DMS153 (cell line): Measurements from ENCODE around the gene TSPAN2.

Experiments used
- DNase-seq: peaks from one replicate; lab custom pipeline; 2025; lab: John Stamatoyannopoulos, UW

The TSPAN2 gene

DNA sequence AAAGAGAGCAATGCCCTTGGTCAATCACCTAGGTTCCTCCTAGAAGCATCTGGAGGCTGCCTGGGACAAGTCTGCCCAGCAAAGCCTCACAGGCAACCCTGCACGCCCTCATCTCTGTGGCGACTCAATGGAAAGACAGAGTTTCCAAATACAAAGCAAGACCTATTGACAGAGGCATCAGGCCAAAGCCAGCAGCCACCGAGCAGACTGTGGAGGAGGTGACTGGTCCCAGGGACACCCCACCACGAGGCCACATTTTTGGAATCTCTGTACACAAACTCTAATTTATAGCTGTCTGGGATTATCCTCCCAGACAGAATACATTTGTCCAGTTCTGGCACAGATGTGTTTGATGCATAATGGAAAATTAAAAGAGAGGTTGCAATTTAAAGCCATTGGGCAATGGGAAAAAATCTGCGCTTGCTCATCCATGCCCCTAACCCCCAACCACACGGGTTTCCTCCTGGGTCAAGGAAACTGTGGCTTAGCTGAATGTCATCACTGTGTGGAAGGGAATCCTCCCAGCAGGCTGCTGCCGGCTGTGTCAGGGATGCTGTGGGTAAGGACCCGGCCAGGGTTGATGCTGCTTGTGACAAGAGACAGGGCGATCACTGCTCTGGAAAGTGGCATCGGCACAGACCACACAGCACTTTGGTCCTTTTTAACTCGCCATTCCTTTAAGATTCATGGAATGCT is 14.3 kb downstream of the TSPAN2 start:
- no peak for DNase-seq

- DNase-seq, result no peak
Observed at GRCh38 chr1:115073298-115074087, 15.8 kb downstream of the TSPAN2 start.

DNA sequence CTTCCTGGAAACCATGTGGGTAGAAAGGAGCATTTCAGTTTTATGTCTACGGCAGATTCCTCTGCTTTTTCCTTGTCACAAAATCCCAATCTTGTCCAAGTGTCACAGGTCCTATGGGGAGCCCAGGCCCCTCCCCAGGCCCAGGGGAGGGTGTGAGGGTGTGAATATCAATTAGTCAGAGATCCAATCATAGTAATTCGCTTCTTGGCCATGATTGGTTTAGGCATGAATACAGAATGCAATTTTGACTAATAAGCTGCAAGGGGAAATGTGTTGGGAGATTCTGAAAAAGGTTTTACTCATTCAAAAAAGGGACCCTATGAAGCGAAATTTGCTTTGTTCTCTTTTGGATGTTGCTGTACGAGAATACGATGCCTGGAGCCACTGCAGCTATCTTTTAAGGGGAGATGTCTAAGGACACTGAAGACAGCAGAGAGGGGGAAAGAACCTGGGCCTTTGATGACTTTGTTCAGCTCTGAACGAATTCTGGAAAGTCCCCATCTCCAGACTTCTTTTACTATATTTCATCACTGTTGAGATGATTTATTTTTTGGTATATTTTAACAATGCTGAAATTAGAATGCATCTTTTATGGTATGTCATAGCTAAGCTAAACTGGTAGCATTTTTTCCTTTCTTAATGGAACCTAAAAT is 18.2 kb downstream of the TSPAN2 start:
- DNase-seq, result no peak

- DNase-seq, result no peak
Observed at GRCh38 chr1:115069659-115070308, 19.5 kb downstream of the TSPAN2 start.

DNA sequence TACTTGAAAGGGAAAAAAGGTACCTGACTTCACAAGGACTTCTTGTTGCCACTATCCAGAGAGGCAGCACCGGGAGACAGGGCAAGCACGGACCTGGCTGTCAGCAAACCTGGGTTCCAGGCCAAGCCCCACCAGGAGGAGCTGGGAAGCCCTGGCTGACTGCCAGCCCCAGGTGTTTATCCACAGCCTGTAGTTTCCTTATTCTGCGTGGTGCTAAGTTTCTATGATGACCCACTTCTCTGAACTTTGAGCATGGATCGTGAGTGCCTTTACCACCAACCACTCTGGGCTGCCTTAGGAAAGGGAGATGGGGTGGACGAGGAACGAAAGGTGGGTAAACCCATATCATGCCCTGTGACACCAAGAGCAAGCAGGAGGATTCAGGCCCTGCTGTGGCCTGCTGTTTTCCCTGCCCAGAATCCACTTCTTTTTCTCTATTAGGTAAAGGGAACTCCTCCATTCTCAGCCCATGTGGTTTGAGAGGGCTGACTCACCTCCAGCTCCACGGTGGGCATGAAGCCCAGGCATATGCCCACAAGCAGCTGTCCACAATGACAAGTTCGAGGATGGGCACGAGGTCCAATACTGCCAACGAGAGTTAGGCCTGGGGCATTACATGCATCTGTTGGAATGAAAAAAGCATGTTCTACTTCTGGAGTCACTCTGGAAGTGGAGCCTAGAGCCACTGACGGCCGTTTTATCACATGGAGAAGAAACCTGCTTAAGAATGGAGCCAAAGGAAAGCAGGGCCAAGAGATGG is 20.3 kb downstream of the TSPAN2 start:
- no peak for DNase-seq

DNA sequence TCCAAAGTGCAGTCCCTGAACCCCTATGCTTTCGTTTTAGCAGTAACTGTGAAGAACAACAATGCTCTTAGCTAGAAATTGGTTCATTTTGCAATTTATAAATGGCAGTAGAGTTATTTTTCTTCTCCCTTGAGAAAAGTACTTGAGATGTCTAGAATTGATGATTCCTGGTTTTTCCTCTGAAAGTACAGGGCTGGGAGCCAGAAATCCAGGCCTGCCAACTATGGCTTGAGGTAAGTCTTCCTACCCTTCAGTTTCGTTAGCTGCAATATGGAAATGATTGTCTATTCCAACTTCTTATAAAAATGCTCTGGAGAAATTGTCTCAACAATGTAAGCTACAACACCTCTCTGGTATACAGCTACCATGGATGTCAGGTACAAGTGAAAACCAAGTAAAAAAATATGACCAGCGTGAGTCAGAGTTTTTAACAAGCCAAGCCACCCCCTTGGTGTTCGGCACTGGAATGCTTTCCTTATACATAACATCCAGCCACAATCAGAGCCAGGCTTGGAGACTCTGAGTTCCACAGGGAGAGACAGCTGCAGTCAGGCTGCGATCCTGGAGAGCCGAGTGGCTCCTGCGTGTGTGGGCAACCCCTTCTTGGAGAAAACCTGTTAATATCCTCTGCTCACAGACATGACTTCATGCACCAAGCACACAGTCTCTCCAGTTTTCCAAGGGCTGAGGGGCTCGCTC is 22.0 kb downstream of the TSPAN2 start:
- DNase-seq, result no peak

DNA sequence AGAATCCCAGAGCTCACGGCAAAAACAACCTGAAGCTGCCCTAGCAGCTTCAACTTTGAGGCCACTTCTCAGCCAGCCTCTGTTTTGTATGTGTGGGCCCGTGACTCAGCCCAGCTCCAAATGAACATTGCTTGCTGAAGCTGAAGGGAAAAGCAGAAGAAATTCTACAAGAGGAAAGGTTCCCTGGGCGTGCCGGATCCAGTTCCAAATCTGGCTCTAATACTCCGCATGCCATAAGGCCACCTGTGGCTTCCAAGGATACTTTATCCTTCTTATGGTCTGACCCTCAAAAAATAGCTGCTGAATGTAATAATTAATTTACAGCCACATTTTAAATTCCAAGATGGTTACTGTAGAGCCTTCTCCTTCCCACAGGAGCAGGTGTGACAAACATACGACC is 24.3 kb downstream of the TSPAN2 start:
- no peak for DNase-seq

DNA sequence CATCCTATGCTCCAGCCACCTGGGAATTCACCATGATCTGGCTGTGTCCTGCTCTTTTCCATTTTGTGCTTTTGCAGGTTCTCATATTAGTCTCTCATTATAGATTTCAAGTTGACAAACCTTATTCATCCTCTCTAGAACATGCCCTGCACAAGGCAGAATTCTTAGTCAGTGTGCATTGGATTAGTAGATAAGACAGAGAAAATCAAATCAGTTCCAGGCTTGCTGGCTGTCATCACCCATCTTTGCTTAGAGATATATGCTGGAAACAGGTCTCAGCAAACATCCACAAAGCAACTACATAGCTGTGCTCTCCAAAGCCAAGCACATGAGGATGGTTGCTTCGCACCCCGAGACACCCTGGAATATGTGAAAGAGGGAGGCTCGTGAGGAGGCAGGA is 24.8 kb downstream of the TSPAN2 start:
- DNase-seq, result no peak

DNA sequence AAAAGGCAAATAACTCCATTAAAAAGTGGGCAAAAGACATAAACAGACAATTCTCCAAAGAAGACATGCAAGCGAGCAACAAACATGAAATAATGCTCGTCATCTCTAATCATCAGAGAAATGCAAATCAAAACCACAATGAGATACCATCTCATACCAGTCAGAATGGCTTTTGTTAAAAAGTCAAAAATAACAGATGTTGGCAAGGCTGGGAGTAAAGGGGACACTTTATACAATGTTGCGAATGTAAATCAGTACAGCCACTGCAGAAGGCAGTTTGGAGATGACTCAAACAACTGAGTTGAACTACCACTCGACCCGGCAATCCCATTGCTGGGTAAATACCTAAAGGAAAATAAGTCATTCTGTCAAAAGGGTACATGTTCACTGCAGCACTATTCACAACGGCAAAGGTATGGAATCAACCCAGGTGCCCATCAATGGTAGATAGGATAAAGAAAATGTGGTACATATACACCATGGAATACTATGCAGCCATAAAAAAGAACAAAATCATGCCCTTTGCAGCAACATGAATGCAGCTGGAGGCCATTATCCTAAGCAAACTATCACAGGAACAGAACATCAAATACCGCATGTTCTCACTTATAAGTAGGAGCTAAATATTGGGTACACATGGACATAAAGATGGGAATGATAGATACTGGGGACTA is 25.9 kb downstream of the TSPAN2 start:
- DNase-seq, result no peak

GRCh38 chr1:115062542-115063004 is 26.7 kb downstream of the TSPAN2 start:
- no peak for DNase-seq

- no peak for DNase-seq
Observed at GRCh38 chr1:115060501-115060900, 28.8 kb downstream of the TSPAN2 start.

- no peak for DNase-seq
Observed at GRCh38 chr1:115059316-115059715, 30.0 kb downstream of the TSPAN2 start.

DNA sequence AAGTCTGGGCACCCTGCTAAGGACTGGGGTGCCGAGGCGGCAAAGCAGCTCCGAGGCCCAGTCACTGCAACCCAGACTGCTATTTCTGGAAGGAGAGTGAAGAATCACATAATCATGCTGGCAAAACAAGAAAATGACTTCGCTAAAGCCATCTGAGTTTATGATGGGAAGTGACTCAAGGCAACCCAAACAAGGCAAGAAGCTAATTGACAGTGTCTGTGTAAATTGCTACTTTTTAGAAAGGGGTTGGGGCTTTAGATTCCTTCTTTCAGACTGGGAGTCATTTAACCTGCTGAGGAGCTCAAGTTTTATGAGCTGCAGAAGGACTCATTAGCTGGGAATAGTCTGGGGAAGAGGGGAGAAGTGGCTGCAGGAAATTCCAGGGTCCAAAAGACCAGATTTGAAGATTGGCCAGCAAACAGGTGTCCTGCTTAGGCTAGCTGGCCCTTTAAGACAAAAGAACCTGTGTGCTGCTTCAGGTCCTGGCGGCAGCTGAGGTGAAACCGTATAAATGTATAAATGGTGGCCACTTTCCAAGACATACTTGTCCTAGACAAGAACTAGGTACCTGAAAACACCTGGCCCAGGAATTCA is 31.5 kb downstream of the TSPAN2 start:
- no peak for DNase-seq

DNA sequence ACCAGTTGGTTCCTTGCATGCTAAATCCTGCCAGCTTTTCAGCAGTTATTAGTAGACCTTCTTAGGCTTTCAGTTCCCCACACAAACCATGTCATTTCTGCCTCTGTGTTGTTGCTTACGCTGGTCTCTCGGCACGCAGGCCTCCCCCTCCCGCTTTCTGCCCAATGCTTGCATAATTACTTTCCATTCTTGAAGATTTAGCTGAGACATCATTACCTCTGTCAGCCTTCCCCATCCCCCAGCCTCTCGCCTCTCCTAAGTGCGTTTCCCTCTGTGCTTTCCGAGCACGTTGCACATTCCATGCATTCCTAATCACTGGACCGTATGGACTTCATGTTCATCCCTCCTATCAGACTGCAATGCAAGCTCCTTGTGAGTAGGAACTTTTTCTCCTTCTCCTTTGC is 32.9 kb downstream of the TSPAN2 start:
- DNase-seq, result no peak

GRCh38 chr1:115052454-115053083 is 36.7 kb downstream of the TSPAN2 start:
- peak; percentile 63 for DNase-seq

DNA sequence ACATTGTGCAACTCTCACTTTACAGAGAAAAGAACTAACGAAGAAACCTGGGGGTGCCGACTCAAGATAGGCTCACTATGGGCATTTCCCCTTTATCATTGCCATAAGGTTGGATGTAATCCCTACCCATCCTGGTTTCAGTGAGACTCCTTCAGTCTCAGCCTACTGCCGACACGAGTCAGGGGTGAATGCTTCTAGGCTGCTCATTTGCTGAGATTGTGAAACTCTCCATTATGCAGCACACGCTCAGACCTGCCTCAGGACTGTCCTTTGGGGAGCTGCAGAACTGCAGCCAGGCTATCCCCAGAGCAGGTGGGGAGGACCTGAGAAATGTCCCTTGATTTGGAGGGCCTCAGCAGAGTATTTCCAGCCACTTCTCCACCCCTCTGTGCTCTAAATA is 37.5 kb downstream of the TSPAN2 start:
- DNase-seq, result no peak

GRCh38 chr1:115046751-115047150 is 42.6 kb downstream of the TSPAN2 start:
- DNase-seq, result no peak

DNA sequence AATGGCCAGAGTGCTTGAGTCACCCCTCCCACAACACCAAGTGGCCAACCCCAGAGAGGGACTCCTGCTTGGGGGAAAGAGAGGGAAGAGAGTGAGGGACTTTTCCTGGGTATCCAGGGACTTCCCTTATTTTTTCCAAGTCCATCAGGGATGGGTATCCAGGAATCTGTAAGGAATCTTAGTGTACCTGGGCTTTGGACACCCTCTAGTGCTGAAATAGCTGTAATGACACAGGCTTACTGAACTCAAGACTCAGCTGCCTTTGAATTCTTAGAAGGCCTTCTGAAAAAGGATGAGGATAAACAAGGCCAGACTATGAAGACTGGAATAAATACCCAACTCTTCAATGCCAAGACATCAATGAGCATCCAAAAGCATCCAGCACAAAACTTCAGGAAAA is 47.6 kb downstream of the TSPAN2 start:
- DNase-seq, result no peak

- DNase-seq, result no peak
Observed at GRCh38 chr1:115040501-115040900, 48.8 kb downstream of the TSPAN2 start.
